ENCODE results near the gene APEH.

The APEH gene

DNA sequence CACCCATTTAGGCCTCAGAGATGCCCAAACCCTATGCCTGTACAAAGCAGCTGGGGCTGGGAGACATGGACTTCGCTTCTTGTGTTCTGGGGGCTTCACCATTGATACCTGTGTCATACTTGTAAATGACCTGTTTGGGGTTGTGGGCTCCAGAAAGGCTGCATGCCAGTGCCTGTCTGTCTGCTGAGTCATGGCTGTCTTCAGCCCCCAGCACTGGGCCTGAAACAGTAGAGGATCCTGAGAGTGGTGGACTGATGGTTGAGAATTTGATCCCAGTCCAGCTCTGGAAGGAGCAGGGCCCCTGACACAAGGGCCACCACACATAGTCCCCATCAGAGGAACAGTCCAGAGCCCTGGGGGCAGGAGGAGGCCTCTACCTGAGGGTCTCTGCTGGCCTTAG lies 24.6 kb upstream of the APEH start:
- no peaks in the 10 kb centered on the region for H3K9me3 ChIP-seq
- H3K4me3 ChIP-seq (ENCODE audit: low read depth in 1 of 2, low read length in 1 of 2), result no peak overlapping the region
- TF ChIP-seq, protein P1, sequence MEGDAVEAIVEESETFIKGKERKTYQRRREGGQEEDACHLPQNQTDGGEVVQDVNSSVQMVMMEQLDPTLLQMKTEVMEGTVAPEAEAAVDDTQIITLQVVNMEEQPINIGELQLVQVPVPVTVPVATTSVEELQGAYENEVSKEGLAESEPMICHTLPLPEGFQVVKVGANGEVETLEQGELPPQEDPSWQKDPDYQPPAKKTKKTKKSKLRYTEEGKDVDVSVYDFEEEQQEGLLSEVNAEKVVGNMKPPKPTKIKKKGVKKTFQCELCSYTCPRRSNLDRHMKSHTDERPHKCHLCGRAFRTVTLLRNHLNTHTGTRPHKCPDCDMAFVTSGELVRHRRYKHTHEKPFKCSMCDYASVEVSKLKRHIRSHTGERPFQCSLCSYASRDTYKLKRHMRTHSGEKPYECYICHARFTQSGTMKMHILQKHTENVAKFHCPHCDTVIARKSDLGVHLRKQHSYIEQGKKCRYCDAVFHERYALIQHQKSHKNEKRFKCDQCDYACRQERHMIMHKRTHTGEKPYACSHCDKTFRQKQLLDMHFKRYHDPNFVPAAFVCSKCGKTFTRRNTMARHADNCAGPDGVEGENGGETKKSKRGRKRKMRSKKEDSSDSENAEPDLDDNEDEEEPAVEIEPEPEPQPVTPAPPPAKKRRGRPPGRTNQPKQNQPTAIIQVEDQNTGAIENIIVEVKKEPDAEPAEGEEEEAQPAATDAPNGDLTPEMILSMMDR (IDR thresholded peaks at IDR 0.05), result no peak
- no peak overlapping the region for H3K27ac ChIP-seq
- no peaks in the 10 kb centered on the region for H3K27me3 ChIP-seq
- H3K36me3 ChIP-seq, result no peaks in the 10 kb centered on the region
- H3K4me1 ChIP-seq (ENCODE audit: control insufficient read depth in 1 of 2, insufficient read depth in 1 of 2, low read depth in 1 of 2, low read length in 1 of 2), result no peaks in the 10 kb centered on the region

- no peak overlapping the region for H3K27ac ChIP-seq
- no peaks in the 10 kb centered on the region for H3K27me3 ChIP-seq
- no peaks in the 10 kb centered on the region for H3K36me3 ChIP-seq
- no peak overlapping the region for H3K4me3 ChIP-seq (ENCODE audit: low read depth in 1 of 2, low read length in 1 of 2)
- TF ChIP-seq, protein P1 (IDR thresholded peaks at IDR 0.05), result no peak
- H3K4me1 ChIP-seq (ENCODE audit: control insufficient read depth in 1 of 2, insufficient read depth in 1 of 2, low read depth in 1 of 2, low read length in 1 of 2), result no peaks in the 10 kb centered on the region
- no peaks in the 10 kb centered on the region for H3K9me3 ChIP-seq
Observed at GRCh38 chr3:49650177-49650576, 24.0 kb upstream of the APEH start.

DNA sequence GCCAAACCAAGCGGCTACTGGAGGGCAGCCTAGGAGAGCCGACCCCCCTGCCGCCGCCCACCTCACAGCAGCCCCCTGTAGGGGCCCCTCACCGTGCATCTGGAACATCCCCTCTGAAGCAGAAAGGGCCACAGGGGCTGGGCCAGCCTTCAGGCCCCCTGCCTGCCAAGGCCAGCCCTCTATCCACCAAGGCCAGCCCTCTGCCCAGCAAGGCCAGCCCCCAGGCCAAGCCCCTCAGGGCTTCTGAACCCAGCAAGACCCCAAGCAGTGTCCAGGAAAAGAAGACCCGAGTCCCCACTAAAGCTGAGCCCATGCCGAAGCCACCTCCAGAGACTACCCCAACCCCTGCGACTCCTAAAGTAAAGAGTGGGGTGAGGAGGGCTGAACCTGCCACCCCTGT lies 23.5 kb upstream of the APEH start:
- Histone ChIP-seq H3K4me1 (ENCODE audit: control insufficient read depth in 1 of 2, insufficient read depth in 1 of 2, low read depth in 1 of 2, low read length in 1 of 2) (no peaks in the 10 kb centered on the region), H3K27ac (no peak overlapping the region)

DNA sequence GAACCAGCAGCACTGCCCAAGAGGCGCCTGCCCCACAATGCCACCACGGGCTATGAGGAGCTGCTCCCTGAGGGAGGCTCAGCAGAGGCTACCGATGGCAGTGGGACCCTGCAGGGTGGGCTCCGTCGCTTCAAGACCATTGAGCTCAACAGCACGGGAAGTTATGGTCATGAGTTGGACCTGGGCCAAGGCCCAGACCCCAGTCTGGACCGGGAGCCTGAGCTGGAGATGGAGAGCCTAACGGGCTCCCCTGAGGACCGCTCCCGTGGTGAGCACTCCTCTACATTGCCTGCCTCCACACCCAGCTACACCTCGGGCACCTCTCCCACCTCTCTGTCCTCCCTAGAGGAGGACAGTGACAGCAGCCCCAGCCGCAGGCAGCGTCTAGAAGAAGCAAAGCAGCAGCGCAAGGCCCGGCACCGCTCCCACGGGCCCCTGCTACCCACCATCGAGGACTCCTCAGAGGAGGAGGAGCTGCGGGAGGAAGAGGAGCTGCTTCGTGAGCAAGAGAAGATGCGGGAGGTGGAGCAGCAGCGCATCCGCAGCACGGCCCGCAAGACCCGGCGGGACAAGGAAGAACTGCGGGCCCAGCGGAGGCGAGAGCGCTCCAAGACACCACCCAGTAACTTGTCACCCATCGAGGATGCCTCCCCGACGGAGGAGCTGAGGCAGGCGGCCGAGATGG lies 21.8 kb upstream of the APEH start:
- Histone ChIP-seq H3K27ac (no peak overlapping the region), H3K4me3 (ENCODE audit: low read depth in 1 of 2, low read length in 1 of 2) (no peak overlapping the region), H3K9me3 (no peaks in the 10 kb centered on the region), H3K4me1 (ENCODE audit: control insufficient read depth in 1 of 2, insufficient read depth in 1 of 2, low read depth in 1 of 2, low read length in 1 of 2) (no peaks in the 10 kb centered on the region), H3K36me3 (no peaks in the 10 kb centered on the region), H3K27me3 (peaks cover 12% of the 10 kb centered on the region)
- TF ChIP-seq, protein P1 (IDR thresholded peaks at IDR 0.05), result no peak

More for the DNA sequence above, 23.5 kb upstream of the APEH start:
- Histone ChIP-seq H3K9me3 (no peaks in the 10 kb centered on the region), H3K27me3 (no peaks in the 10 kb centered on the region), H3K36me3 (no peaks in the 10 kb centered on the region), H3K4me3 (ENCODE audit: low read depth in 1 of 2, low read length in 1 of 2) (no peak overlapping the region)
- TF ChIP-seq, protein P1 (IDR thresholded peaks at IDR 0.05), result no peak

DNA sequence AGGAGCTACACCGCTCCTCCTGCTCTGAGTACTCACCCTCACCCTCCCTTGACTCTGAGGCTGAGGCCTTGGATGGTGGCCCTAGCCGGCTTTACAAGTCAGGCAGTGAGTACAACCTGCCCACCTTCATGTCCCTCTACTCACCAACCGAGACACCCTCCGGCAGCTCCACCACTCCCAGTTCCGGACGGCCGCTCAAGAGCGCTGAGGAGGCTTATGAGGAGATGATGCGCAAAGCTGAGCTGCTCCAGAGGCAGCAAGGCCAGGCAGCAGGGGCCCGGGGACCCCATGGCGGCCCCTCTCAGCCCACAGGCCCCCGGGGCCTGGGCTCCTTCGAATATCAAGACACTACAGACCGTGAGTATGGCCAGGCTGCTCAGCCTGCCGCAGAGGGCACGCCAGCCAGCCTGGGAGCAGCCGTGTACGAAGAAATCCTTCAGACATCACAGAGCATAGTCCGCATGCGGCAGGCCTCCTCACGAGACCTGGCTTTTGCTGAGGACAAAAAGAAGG lies 21.2 kb upstream of the APEH start:
- Histone ChIP-seq H3K27ac (no peak overlapping the region), H3K36me3 (no peaks in the 10 kb centered on the region), H3K27me3 (peaks cover 12% of the 10 kb centered on the region), H3K4me3 (ENCODE audit: low read depth in 1 of 2, low read length in 1 of 2) (no peak overlapping the region), H3K9me3 (no peaks in the 10 kb centered on the region), H3K4me1 (ENCODE audit: control insufficient read depth in 1 of 2, insufficient read depth in 1 of 2, low read depth in 1 of 2, low read length in 1 of 2) (no peaks in the 10 kb centered on the region)
- TF ChIP-seq, protein P1 (IDR thresholded peaks at IDR 0.05), result no peak
